NK-92 (cell line): ENCODE results near the gene SULT1E1.
"Not testable (repeated sequence)": the region's sequence is repeated elsewhere in the genome, so short reads cannot be mapped to it uniquely, and the experiment has no call there.

Experiments
- DNase-seq: peaks from one replicate; lab custom pipeline; 2025; ENCODE audit not compliant: unreplicated experiment; lab: John Stamatoyannopoulos, UW

SULT1E1 gene

DNA sequence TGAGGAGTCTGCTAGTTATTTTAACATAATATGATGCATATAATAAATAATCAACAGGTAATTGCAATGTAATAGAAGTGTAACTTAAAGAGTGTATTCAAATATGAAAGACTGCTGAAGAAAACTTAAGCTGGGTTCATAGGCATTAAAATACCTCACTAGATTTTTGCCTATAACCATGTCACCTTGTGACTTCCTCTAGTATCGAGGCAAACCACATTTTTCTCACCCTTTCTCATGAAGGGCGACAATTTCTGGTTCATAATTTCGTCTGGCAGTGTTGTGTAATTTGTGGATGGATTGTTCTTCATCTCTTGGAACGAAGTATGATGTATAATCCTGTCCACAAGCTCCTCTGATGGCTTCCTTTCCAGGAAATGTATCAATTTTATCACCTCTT lies 16.0 kb downstream of the SULT1E1 start:
- no peak for DNase-seq

DNA sequence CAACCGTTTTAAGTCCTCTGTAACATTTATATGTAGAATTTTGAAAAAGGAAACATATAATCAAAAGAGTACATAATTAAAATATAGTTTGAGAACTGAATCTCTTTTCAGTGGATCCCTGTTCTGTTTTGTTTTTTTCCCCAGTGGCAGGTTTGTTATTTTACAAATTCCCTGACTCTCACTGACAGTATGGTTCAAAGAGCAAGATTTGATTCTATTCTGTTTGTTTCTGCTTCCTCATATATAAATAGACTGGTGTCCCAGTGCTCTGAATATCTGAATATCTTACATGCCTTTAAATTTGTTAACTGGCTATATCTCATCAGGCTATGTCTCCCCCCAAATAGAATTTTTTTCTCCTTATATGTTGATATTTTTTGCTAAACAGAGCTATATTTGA lies 16.6 kb downstream of the SULT1E1 start:
- no peak for DNase-seq

DNA sequence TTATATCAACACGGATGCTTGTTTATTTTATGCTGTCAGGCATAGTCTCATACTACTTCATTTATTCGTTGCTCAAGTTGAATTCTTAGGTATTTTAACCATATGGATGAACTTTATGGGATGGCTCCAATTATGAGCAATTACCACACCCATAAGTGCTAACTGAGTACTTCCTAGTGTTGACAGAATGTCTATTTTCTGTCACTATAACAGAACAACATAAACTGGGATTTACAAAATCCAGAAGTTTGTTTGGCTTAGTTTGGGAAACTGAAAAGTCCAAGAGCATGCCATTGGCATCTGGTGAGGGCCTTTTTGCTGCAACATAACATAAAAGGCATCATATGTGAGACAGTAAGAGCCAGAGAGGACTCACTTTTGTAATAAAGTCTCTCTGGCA lies 21.0 kb downstream of the SULT1E1 start:
- DNase-seq, result no peak

DNA sequence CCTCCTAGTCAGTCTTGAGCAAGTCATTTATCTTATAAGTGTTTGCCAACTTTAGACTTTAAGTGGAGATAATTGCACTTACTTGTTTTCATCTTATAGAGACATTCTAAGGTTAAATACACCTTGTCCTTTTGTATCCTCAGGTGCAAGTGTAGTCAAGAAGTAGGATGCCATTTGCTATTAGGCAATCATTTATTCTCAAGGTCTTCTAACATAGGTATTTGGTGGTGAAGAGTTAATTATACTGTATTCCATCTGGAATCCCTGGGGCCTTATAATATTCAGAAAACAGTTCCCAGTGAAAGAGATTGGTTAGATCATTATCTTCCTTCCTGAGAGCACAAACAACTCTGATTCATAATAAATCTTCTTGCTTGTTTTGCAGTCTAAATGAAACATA lies 23.7 kb downstream of the SULT1E1 start:
- DNase-seq, result no peak

DNA sequence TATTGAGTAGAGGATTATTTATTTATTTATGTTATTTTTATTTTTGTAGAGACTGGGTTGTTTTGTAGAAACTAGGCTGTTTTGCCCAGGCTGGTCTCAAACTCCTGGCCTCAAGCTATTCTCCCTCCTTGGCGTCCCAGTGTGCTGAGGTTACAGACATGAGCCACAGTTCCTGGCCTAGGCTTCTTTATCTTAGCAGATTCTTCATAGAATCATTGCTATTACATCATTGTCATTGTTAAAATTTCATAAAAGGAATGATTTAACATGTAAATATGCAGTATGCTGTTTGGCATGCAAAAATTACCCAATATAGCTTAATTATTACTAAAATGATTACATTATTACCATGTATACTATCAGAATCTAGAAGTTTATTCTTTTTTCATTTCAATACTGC lies 24.2 kb downstream of the SULT1E1 start:
- no peak for DNase-seq

DNA sequence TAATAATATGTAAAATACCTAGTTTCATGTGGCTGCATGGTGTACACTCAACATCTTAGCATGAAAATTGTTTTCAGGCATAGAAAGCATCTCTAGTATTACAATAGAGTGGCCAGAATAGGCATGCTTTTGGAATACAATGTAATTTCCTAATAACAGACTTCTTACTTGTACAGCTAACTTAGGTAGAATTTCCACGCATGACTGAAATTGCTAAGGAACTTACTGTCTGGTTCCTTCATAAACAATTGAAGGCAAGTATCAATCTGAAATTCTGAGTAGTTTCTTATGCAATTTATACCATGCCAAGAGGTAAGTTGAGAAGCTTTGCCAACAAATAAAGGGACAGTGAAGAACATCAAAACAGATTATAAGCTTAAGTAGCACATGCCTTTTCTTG lies 26.7 kb downstream of the SULT1E1 start:
- DNase-seq, result no peak

DNA sequence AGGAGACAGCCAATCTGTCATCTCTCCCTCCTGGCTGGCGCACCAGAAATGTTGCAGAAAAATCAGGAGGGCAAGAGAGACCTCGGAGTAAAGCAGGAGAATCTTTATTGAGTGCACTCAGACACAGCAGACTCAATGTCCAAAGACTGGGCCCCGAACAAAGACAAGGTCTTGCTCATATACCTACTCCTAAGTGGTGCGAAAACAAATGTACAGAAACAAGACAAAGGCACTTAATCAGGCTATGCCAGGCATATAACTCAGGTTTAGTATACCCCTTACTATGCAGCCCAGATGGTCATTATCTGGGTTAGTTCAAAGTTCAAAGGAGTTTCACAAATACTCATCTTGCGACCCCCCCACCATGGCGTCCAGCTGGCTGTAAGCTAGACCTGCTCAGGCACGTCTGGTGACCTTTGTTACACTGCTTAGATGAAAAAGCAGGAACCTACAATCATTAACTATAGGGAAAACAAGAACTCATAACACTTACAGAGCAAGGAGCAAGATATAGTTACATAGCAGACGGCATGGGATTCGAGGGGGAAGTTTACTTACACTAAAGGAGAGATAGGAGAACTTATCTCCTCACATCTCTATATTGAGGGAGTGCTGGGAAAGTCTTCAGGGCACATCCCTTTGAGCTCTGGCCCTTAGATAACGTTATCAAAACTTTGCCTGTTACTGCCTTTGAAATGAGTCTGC lies 27.5 kb downstream of the SULT1E1 start:
- DNase-seq, result no peak

DNA sequence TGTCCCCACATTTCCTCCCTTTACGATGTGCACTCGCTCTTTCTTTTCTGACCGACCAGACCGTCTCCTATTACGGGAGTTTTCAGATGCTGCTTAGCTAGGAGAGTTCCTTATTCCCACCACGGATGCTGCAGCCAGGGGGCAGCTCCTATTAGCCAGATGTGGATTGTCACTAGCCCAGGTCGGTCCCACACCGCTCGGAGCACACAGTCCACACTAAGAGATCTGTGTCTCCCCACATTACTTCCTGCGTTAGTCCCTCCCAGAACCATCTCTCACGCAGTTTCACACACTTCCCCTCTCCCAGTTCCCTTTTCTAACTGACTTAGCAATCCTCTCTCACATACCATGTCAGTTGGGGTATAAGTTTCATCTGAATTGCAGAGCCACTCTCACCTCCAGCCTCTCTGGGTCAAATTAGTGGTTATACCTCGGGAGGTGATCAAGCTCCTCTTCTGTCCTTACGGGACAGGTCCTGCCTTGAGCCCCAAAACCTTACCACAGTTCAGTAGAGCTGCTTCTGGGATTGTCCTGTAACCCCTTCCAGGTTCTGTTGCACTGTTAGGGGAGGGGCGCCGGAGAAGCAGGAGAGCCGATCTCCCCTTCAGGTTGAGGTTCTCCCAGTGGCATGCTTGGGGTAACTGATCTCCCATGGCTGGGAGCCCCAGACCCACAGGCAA lies 28.2 kb downstream of the SULT1E1 start:
- no peak for DNase-seq

DNA sequence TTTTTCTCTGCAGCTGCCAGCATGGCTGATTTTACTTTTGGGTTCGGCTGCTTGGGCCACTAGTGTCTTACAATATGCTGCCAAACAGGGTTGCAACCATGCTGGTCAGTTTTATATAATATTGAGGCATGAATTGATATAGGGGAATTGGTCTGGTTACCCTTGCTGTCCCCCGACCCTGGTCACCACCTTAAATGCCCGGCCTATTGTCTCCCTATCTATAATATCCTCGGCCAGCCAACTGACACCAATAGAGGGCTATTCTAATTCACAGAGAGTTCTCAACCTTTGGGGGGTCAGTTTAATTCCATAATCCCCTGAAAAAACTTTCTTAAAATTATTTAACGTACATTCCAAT lies 28.7 kb downstream of the SULT1E1 start:
- no peak for DNase-seq

DNA sequence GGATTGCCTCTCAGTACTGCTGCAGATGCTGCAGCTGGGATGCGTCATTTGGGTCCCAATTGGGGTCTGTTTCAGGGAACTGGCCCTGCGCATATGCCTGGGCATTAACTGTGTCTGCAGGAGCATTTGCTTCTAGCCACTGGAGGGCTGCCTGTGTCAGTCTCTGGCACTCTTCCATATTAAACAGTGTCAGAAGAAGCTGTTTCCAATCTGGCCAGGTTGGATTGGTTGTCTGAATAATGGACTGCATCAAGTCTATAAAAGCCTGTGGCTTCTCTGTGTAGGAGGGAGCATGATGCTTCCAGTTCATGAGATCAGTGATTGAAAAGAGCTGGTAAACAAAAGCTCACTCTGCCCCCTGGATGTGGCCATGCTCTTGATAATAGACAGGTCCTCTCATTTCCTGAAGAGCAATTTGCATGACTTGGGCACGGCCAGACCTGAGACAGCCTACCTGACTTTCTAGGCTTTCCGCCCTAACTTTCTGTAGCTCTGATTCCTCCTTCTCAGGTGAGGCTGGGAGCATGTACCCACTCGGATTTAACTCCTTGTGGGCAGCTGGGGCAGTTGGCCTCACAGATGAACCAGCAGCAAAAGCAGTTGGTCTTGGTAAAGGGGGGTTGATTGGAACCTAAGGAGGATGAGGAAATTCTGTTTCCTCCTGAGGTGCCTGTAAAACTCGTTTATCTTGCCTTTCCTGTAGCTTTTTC lies 29.2 kb downstream of the SULT1E1 start:
- no peak for DNase-seq

DNA sequence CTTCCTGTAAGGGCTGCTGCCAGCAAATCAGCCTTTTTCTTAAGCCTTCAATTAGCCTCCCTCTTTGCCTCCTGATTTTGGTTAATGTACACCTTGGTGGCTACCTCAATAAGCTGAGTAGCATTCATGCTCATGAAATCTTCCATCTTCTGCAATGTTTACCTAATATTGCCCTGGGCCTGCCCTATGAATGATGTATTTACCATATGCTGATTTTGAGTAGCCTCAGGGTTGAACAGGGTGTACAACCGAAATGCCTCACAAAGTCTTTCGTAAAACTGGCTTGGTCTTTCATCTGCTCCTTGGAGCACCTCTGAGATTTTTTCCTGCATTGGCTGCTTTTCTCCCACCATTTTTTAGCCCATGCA lies 29.8 kb downstream of the SULT1E1 start:
- DNase-seq, result no peak

DNA sequence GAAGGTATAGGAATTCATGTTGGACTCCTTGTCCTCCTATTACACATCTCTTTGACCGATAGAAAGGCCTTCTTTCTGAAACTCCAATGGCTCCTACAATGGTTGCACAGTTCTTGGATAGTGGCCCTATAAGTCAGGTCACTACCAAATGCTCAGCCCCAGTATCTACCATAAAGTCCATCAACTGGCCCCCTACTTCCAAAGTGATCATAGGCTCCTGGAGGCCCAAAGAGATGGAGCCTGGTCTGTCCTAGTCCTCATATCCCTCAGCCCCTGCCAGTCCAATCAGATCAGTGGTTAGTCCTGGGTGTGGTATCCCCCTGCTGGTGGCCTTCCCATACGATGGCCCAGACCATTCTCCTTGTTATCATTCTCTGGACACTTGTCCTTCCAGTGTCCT lies 30.3 kb downstream of the SULT1E1 start:
- no peak for DNase-seq

DNA sequence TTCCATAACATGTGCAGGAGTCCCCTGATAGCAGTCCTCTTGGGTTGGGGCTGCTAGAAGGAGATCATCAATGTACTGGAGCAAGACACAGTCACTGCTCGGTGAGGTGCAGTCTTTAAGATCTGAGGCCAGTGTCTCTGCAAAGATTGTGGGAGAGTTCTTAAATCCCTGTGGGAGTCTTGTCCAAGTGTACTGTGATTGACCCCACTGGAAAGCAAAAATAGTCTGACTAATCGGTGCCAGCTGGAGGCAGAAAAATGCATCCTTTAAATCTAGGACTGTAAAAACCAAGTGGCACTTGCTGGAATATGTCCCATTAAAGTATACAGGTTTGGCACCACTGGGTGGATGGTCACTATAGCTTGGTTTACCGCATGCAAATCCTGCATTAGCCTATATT lies 31.1 kb downstream of the SULT1E1 start:
- no peak for DNase-seq

DNA sequence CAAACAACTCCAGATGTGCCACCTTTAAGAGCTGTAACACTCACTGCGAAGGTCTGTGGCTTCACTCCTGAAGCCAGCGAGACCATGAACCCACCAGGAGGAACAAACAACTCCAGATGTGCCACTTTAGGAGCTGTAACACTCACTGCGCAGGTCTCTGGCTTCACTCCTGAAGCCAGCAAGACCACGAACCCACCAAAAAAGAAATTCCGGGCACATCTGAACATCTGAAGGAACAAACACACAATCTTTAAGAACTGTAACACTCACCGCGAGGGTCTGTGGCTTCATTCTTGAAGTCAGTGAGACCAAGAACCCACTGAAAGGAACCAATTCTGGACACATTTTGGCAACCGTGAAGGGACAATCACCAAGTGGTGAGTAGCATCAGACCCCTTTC lies 34.9 kb downstream of the SULT1E1 start:
- not testable (repeated sequence) for DNase-seq

DNA sequence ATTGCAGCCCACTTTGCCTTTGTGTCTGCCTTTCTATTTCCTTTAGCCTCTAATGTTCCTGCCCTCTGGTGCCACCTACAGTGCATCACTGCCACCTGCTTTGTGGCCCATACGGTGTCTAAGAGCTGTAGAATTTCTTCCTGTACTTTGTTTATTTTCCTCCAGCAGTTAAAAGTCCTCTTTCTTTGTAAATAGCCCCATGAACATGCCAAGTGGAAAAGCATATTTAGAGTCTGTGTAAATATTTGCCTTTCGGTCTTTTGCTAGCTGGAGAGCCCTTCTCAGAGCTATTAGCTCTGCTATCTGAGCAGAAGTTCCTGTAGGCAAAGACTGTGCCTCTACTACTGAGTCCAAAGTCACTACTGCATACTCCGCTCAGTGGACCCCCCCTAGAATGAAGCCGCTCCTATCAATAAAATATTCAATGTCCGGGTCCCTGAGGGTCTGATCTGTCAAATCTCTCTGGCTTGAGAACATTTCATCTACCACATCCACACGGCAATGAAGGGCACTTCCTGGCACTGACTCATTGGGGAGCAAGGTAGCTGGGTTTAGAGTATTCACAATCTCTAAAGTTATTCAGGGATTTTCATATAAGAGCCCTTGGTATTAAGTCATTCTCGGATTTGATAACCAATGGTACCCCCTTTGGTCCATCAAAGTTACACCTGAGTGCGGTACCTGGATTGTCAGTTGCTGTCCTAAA lies 36.3 kb downstream of the SULT1E1 start:
- DNase-seq, result no peak

DNA sequence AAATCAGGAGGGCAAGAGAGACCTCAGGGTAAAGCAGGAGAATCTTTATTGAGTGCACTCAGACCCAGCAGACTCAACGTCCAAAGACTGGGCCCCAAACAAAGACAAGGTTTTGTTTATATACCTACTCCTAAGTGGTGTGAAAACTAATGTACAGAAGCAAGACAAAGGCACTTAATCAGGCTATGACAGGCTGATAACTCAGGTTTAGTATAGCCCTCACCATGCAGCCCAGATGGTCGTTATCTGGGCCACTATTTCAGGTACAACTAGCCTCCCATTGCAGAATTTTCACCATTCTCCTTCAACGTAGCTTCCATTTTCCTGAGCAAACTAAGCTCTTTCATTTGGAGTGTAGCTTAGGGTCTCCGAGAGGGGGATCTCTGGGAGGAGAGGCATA lies 36.9 kb downstream of the SULT1E1 start:
- no peak for DNase-seq

DNA sequence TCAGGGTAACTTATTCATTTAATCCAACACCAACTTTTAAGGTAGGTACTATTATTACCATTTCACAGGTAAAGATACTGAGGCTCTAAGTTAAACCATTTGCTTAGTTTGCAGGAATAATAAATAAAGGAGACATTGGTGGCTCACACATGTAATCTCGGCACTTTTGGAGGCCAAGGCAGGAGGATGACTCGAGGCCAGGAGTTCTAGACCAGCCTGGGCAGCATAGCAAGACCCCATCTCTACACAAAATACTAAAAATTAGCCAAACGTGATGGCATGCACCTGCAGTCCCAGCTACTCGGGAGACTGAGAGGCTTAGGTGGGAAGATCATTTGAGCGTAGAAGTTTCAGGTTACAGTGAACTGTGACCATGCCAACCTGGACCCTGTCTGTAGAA lies 37.7 kb downstream of the SULT1E1 start:
- DNase-seq, result no peak

DNA sequence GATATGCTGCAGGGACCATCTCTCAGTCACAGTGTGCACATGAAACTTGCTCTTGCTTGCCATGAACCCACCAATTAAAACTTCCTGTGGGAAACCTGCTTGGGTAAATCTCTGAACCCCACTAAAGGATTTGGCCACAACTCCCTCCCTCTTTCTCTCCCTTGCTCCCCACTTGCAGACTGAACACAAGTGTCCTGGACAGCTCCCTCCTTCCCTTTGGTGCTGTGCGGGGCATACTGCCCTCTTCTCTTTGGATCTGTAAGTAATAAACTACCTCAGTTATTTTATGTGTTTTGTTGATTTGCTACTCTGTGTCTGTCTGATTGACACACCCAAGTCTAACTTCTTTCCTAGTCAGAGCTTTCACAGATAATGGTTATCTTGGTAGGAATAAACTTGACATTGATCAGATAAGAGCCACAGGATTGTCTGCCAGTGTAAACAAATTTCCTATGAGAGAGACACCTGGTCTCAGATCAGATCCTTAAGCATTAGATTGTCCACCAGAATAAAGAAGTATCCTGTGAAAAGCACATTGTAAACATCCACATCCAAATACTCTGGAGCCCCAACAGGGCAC lies 41.8 kb downstream of the SULT1E1 start:
- no peak for DNase-seq

DNA sequence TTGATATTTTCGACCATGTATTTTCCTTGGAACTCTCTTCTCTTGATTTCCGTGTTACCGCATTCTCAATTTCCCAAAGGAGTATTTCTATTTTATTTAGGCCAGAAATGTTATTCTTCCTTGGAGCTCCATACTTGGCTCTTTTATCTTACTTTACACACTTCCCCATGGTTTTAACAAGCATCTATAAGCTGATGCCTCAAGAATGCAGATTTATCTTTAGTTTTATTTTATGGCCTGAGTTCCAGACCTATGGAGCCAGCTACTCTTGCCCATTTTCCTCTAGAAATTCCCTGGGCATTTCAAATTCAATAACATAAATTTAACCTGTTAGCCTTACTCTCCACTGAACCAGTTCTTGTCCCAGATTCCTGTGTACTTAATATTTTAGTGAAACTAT lies 43.7 kb downstream of the SULT1E1 start:
- no peak for DNase-seq

DNA sequence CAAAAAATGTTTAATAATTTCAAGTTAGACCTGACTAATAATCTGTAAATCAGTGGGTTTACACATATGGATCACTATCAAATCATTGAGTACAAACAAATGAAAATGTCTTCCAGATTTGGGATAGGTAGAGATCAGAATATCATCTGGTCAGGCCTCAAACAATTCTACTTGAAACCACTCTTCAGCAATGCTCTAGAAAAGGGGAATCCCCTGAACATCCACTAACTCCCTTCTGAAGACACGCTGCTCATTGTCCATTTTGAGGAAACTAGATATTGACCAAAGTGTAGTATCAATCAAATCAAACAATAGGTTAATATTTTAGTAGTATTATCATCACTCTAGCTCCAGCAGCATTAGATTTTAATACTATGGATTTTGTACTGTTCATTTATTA lies 46.3 kb downstream of the SULT1E1 start:
- no peak for DNase-seq

DNA sequence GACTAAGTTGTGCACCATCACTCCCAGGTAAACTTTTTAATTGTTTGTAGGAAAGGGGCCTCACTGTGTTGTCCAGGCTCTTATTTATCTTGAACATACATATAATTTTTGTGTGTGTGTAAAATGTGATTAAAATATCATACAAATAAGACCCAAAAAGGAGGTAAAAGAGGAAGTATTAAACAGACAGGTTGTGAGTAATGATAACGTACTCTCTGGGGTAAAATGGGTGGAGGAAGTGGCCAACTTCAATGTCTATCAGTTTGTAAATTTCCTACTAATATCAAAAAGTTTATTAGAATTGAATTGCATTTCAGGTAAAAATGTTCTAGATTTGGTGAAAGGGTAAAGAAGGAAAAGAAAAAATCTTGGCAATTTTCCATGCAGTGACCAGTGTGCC lies 48.8 kb downstream of the SULT1E1 start:
- no peak for DNase-seq

DNA sequence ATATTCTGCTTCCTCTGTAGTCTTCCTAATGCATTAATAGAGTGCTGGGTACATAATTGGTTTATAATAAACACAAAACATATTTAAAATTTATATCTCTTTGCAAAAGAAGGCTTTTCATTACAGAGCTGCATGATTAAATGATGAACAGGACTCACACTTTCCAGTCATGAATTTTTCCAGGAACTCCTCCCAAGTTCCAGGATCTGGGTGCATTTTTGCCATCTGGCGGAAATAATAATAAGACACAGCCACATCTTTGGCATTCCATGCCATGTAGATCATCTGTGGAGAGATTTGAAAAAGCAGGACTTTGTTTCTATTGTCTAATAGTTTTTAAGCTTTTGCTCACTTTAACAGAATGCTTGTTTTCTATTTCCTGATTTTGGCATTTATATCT lies 59.3 kb downstream of the SULT1E1 start:
- DNase-seq, result no peak
